GM12873 (cell line): Measurements from ENCODE around the gene FBLN2.

ENCODE experiments used
- TF ChIP-seq, protein P1 (sequence below): IDR thresholded peaks from 2 replicates; pipeline ENCODE4 v1.5.1; 2012; ENCODE audit warnings: low read depth, mild to moderate bottlenecking, moderate library complexity, low read length, control low read depth; ENCODE audit not compliant: insufficient read depth; ENCODE audit errors: missing control alignments

The FBLN2 gene

DNA sequence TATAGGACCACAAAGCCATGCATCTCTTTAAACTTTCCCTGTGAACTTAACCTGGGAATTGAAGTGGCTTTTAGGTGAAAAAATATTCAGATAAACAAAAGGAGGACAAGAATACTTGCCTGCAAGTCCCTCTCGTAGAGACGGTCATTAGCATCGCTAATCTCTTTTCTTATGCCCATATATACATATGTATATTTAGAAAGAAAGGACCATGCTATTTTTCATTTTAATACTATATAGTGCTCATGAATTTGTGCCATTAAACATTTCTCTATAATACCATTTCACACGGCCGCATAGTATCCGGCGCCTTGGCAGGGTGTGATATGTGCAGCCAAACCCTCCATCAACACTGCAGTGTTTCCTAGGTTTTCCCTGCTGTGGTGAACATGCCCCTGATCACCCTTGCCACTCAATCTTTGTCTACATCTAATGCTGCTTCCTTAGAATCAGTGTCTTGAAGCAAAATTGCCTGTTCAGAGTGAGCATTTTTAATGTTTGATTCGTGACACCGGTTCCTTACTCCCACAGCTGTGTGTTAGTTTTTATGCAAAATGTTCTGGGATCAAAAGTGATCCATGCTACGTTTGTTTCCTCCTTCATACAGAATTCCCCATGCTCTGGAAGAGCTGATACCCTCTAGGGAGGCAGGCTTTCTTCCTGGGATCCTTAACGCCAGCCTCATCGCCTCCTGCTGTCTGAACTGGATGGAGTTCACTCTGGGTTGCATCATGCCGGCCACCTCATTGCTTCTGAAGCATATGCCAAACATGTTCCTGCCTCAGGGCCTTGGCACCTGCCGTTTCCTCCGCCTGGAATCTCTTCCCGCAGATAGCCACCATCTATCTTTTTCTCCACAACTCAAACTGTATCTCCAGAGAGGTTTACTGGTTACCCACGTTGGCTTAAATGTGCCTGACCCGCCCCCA, 118.1 kb downstream of the FBLN2 start:
- TF ChIP-seq, protein P1, sequence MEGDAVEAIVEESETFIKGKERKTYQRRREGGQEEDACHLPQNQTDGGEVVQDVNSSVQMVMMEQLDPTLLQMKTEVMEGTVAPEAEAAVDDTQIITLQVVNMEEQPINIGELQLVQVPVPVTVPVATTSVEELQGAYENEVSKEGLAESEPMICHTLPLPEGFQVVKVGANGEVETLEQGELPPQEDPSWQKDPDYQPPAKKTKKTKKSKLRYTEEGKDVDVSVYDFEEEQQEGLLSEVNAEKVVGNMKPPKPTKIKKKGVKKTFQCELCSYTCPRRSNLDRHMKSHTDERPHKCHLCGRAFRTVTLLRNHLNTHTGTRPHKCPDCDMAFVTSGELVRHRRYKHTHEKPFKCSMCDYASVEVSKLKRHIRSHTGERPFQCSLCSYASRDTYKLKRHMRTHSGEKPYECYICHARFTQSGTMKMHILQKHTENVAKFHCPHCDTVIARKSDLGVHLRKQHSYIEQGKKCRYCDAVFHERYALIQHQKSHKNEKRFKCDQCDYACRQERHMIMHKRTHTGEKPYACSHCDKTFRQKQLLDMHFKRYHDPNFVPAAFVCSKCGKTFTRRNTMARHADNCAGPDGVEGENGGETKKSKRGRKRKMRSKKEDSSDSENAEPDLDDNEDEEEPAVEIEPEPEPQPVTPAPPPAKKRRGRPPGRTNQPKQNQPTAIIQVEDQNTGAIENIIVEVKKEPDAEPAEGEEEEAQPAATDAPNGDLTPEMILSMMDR, result no peak

DNA sequence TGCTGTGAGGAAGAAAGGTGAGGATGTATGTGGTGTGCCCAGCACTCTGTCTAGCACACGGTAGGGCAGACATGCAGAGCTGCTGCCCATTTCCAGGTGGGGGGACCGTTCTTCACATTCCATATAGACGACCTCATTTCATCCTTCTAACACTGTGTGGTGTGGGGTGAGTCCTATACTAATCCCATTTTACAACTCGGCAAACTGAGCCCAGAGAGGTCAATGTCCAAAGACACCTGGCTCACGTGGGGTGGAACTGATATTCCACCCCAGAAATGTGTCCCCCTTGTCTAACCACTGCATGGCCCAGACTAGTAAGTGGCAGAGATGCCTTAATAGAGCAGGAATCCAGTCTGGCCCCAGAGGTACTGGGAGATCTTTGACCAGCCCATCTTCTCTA, 119.2 kb downstream of the FBLN2 start:
- TF ChIP-seq, protein P1, result no peak

DNA sequence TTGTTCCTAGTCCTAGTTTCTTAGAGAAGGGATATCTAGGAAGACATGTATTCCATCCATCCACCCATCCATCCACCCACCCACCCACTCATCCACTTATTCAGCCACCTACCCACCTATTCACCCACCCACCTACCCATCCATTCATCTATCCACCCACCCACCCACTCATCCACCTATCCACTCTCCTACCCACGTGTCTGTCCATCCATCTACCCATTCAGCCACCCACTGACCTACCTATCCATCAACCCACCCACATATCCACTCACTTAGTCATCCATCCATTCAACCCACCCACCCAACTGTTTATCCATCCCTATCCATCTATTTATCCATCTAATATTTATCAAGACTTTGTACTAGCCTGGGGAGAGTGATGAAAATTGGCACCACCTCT, 120.5 kb downstream of the FBLN2 start:
- TF ChIP-seq, protein P1, result no peak

DNA sequence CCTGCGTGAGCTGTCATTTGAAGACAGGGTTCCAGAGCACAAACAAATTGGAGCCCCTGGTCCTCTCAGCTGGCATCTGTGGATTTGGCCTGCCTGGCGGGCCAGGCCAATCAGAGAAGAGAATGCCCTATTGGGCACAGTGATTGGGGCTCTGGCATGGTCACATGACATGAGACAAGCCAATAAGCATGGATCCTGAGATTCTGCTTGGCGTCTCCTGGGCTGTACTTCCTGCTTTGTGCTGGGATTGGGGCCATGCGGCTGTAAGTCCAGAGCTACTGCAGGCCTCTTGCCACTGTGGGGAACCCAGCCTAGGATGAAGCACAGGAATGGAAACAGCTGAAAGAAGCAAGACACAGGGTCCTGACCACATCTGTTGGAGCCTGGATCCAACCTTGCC, 121.4 kb downstream of the FBLN2 start:
- TF ChIP-seq, protein P1, result no peak

DNA sequence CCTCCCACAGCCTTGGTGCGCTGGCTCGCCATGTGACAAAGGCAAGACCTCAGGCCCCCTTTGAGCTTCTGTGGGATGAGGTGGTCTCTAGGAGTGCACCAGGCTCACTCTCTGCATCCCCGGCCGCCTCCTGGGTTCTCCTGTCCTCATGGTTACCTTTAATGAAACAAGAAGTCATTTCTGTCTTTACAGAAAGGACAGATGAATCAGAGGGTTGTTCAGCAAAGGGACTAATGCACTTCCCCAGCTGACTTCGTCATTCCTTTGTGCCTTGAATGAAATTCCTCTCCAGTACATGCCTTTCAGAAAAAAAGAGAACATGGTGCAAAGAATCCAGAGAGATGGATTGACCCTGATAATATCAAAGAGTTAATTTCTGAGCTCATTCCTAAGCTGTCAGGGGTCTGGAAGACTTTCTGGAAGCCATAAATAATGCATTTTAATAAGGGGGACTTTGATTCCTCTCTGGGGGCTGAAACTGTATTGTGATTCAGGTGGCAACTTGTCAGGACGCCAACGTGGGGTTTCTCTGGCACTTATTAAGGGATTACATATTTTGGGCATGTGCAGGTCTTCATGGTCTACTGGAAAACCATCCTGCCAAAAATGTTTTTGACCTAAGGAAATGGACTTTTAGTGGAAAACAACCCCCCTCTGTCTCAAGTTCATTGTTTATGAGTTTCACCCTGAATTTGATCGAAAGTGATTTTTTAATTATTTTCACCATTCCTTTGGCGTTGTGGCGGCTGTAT, 122.7 kb downstream of the FBLN2 start:
- TF ChIP-seq, protein P1, result no peak

DNA sequence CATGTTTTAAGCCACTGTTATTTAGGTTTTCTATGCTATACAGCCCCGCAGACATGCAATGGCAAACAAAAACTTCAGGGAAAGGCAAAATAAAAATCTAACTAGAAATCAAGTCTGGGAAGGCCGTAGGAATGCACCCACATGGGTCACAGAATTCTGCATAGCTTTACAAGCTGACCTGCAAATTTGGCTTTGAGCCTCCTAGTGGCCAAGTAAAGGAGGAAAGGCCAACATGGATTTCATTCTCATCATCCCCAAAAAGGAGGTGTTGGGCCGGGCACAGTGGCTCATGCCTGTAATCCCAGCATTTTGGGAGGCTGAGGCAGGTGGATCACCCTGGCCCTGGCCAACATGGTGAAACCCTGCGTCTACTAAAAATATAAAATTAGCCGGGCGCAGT, 124.3 kb downstream of the FBLN2 start:
- TF ChIP-seq, protein P1, result peak; percentile 41

DNA sequence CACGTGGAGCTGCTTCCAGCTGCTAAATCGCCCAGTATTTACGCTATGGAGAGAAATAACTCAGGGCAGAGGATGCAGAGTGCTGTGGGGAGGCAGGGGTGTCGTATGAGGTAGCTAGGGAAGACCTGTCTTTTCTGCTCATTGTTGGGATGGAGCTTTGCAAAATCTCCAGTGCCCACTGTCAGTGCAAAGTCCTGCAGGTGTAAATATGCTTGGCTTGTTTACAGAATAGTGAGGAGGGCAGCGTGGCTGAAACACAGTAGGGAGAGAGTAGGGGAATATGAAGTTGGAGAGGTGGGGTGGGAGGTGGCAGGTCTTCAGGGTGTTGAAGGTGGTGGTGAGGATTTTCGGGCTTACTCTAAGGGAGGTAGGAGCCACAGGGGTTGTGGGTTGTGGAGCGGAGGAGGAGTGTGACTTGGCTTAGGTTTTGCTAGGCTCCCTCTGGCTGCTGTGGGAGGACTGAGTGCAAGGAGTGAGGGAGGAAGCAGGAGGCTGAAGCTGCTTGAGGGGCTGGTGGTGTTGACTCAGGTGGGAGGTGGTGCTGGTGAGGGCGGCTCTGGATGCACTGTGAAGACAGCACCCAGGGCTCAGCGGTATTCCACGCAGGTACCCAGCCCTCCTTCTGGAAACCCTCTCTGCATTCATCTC, 125.7 kb downstream of the FBLN2 start:
- TF ChIP-seq, protein P1, result no peak
